Breast epithelium (tissue), 4 donors: Measurements from ENCODE around the gene RPL18A. TPM values are rescaled to one million over a fixed set of nuclear protein-coding genes. Genes with fewer than 3 reads are reported as not detected.
A peak's percentile ranks its signal among the peaks of the same experiment; 100 is the strongest.

Source experiments
- DNase-seq, 2 donors: peaks; one replicate each; pipeline ENCODE4 v3.0.0-alpha.2; 2019; ENCODE audit warnings: low spot score in 2 of 2
- H3K27ac ChIP-seq, 2 donors: fragments of 200-600 bp; sonication (generic) in 1 of 2; one replicate each; pipeline ENCODE4 v1.5.1; 2016 to 2019; ENCODE audit warnings: mild to moderate bottlenecking in 1 of 2
- H3K27me3 ChIP-seq, 2 donors: fragments of 200-600 bp; sonication (generic) in 1 of 2; one replicate each; pipeline versions ENCODE4 v1.5.1 to v1.6.0; 2017 to 2019; ENCODE audit warnings: control low read depth in 1 of 2, mild to moderate bottlenecking in 1 of 2
- H3K36me3 ChIP-seq: fragments of 200-600 bp; one replicate; pipeline ENCODE4 v1.5.1; 2019
- H3K4me1 ChIP-seq, 2 donors: fragments of 200-600 bp; sonication (generic); one replicate each; pipeline ENCODE4 v1.5.1; 2016 to 2019; ENCODE audit warnings: control low read depth in 1 of 2
- H3K4me3 ChIP-seq, 3 donors: fragments of 200-600 bp; sonication (generic); 1 replicate in 2 of 3; 2 replicates in 1 of 3; pipeline ENCODE4 v1.5.1; 2016 to 2019; ENCODE audit warnings: mild to moderate bottlenecking in 3 of 3, moderate library complexity in 2 of 3
- H3K9me3 ChIP-seq, 2 donors: fragments of 200-600 bp; sonication (generic) in 1 of 2; one replicate each; pipeline ENCODE4 v1.5.1; 2016 to 2019; ENCODE audit warnings: control low read depth in 1 of 2
- CTCF ChIP-seq, 3 donors: fragments of 450-650 bp; IDR thresholded peaks; one replicate each; pipeline ENCODE4 v1.5.1; 2016 to 2017; ENCODE audit warnings: antibody characterized with exemption in 3 of 3, mild to moderate bottlenecking in 3 of 3, moderate library complexity in 3 of 3
- POLR2A ChIP-seq: fragments of 450-650 bp; IDR thresholded peaks from one replicate; pipeline ENCODE4 v1.6.1; 2016; ENCODE audit warnings: antibody characterized with exemption, mild to moderate bottlenecking, moderate library complexity
- POLR2AphosphoS5 ChIP-seq, 3 donors: sonication (generic); formaldehyde crosslinking; IDR thresholded peaks; one replicate each; pipeline ENCODE4 v1.6.1; 2017; ENCODE audit warnings: antibody characterized with exemption in 3 of 3
- intact Hi-C: fragments of 100-400 bp; cut with DNase I; formaldehyde crosslinking; loops from one replicate; pipeline ENCODE4 v1.15.1; 2023; ENCODE audit warnings: low total_unique reads
- total RNA-seq, 3 donors: library from RNA; depleted of rRNA; stranded (reverse); fragments of >200 nt; gene quantifications; one replicate each; pipeline ENCODE4 v1.1.0, GENCODE V29; 2016

Gene RPL18A
- total RNA-seq, 3 donors from 2014 or later: 1,333 to 1,973 (median 1,587) TPM

GRCh38 chr19:17860331-17860992 lies 752 bp downstream of the RPL18A start:
- Histone ChIP-seq H3K36me3 (peaks cover 4% of the 10 kb centered on the region), H3K4me3 (peak overlapping the region; percentile 85 to 91 (median 87)), H3K4me1 (peaks cover 5 to 10% of the 10 kb centered on the region in 2 donors), H3K27me3 (no peaks in the 10 kb centered on the region), H3K9me3 (no peaks in the 10 kb centered on the region), H3K27ac (peak overlapping the region; percentile 89 to 91)
- no peak for TF ChIP-seq POLR2A
- no peak for TF ChIP-seq CTCF (IDR thresholded peaks at IDR 0.05)
- TF ChIP-seq POLR2AphosphoS5 (IDR thresholded peaks at IDR 0.05): no peak
- no peak for DNase-seq
- intact Hi-C loops: no loop called here

DNA sequence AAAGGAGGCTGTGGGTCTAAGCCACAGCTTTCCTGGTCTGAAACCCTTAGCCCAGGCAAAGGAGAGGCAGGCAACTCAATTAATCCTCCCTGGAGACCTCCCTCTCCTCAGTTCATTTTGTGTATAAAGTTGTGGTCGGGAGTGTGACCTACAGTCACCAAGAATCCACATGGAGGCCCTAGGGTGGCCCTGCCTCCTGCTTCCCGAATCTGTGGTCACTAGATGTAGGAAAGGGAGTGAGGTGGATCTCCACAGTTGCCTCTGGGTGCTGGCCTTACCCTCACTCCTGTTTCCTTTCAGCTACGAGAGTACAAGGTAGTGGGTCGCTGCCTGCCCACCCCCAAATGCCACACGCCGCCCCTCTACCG lies 1.3 kb downstream of the RPL18A start:
- Histone ChIP-seq H3K27me3 (no peaks in the 10 kb centered on the region), H3K4me1 (peaks cover 5 to 10% of the 10 kb centered on the region in 2 donors), H3K36me3 (peaks cover 4% of the 10 kb centered on the region), H3K9me3 (no peaks in the 10 kb centered on the region), H3K4me3 (peak overlapping the region; percentile 85 to 91 (median 87)), H3K27ac (peak overlapping the region; percentile 89 to 91)
- DNase-seq: no peak
- intact Hi-C loops: no loop called here
- TF ChIP-seq CTCF (IDR thresholded peaks at IDR 0.05) (no peak), POLR2A (no peak), POLR2AphosphoS5 (IDR thresholded peaks at IDR 0.05) (no peak)

GRCh38 chr19:17861542-17862402 lies 2.1 kb downstream of the RPL18A start:
- peak overlapping the region; percentile 89 to 91 for H3K27ac ChIP-seq

DNA sequence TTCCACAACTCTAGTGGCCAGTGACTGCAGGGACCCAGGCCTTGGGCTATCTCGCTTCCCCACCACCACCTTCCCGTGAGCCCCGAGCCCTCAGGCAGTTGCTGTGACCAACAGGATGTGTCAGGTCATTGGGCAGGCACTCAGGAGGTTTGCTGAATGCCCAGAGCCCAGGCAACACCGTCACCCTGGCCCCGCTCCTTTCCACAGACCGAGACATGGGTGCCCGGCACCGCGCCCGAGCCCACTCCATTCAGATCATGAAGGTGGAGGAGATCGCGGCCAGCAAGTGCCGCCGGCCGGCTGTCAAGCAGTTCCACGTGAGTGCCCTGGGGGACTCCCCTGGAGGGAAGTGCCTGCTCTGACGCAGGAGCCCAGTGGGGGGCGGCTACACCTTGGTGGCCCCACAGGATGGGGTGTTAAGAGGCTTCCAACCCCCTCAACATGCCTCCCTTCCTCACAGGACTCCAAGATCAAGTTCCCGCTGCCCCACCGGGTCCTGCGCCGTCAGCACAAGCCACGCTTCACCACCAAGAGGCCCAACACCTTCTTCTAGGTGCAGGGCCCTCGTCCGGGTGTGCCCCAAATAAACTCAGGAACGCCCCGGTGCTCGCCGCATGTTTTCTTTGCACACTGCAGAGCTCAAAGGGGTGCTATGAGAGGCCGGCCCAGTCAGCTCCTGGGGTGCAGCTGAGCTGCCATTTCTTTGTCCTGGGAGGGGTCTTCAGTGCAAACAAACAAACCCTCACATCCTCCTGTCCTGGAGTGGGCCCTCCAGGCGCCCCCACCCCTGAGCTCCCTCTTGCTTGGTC lies 3.2 kb downstream of the RPL18A start:
- peaks cover 4% of the 10 kb centered on the region for H3K36me3 ChIP-seq
- no peak overlapping the region for H3K4me3 ChIP-seq
- H3K9me3 ChIP-seq: no peaks in the 10 kb centered on the region
- no peak overlapping the region for H3K27ac ChIP-seq
- H3K4me1 ChIP-seq: peaks cover 5 to 10% of the 10 kb centered on the region in 2 donors
- intact Hi-C loops: no loop called here
- no peaks in the 10 kb centered on the region for H3K27me3 ChIP-seq
- no peak for TF ChIP-seq POLR2AphosphoS5 (IDR thresholded peaks at IDR 0.05)
- no peak for TF ChIP-seq POLR2A
- TF ChIP-seq CTCF (IDR thresholded peaks at IDR 0.05): no peak
- DNase-seq: no peak

More at GRCh38 chr19:17861542-17862402, 2.1 kb downstream of the RPL18A start:
- TF ChIP-seq POLR2AphosphoS5 (IDR thresholded peaks at IDR 0.05) (no peak), POLR2A (no peak), CTCF (IDR thresholded peaks at IDR 0.05) (no peak)
- intact Hi-C loops: no loop called here
- H3K27me3 ChIP-seq: no peaks in the 10 kb centered on the region
- no peaks in the 10 kb centered on the region for H3K9me3 ChIP-seq
- peaks cover 4% of the 10 kb centered on the region for H3K36me3 ChIP-seq
- H3K4me3 ChIP-seq: peak overlapping the region in 2 of 3 donors; percentile 87 to 91
- peaks cover 5 to 10% of the 10 kb centered on the region in 2 donors for H3K4me1 ChIP-seq
- DNase-seq: no peak
